Type B pancreatic cell (in vitro differentiated cells): Measurements from ENCODE around the gene TMEM30A. TPM values are rescaled to one million over a fixed set of nuclear protein-coding genes. Genes with fewer than 3 reads are reported as not detected.

ENCODE experiments used
- DNase-seq: peaks from one replicate; pipeline ENCODE4 v3.0.0; 2021; ENCODE audit warnings: mixed read lengths; ENCODE audit not compliant: unreplicated experiment; ENCODE audit errors: extremely low spot score
- H3K27ac Mint-ChIP-seq: 2 replicates; pipeline ENCODE4 v1.8.0; 2021; ENCODE audit warnings: mild to moderate bottlenecking, mixed read lengths
- H3K27me3 Mint-ChIP-seq: 2 replicates; pipeline ENCODE4 v1.8.0; 2021; ENCODE audit warnings: mixed read lengths
- H3K36me3 Mint-ChIP-seq: 2 replicates; pipeline ENCODE4 v1.8.0; 2021; ENCODE audit warnings: mixed read lengths
- H3K4me1 Mint-ChIP-seq: one replicate; pipeline ENCODE4 v1.8.0; 2021; ENCODE audit warnings: mixed read lengths; ENCODE audit not compliant: unreplicated experiment
- H3K4me3 Mint-ChIP-seq: 2 replicates; pipeline ENCODE4 v1.8.0; 2021; ENCODE audit warnings: mild to moderate bottlenecking, mixed read lengths
- H3K9me3 Mint-ChIP-seq: 2 replicates; pipeline ENCODE4 v1.8.0; 2021; ENCODE audit warnings: mixed read lengths
- long read RNA-seq: library from polyadenylated mRNA; unstranded; transcript quantifications from one replicate; pipeline ENCODE4 v2.0.0, GENCODE V29; 2020
- total RNA-seq: library from RNA; stranded (reverse); gene quantifications from 2 replicates; pipeline ENCODE4 v1.2.1, GENCODE V29; 2021; ENCODE audit warnings: low replicate concordance
- TF ChIP-seq, protein P1 (sequence below): fragments of 200-600 bp; sonication (generic); conservative IDR thresholded peaks from 2 replicates; pipeline ENCODE4 v1.5.0; 2021; ENCODE audit warnings: antibody characterized with exemption, mild to moderate bottlenecking

Gene TMEM30A
- 78.7 and 146 TPM in 2 replicates for total RNA-seq
- long read RNA-seq, full-length matches to known transcripts, result 57 of 121 reads
- long read RNA-seq, partial matches to known transcripts, result 27 of 121 reads
- long read RNA-seq, other reads (novel, unspliced or antisense), result 37 of 121 reads

DNA sequence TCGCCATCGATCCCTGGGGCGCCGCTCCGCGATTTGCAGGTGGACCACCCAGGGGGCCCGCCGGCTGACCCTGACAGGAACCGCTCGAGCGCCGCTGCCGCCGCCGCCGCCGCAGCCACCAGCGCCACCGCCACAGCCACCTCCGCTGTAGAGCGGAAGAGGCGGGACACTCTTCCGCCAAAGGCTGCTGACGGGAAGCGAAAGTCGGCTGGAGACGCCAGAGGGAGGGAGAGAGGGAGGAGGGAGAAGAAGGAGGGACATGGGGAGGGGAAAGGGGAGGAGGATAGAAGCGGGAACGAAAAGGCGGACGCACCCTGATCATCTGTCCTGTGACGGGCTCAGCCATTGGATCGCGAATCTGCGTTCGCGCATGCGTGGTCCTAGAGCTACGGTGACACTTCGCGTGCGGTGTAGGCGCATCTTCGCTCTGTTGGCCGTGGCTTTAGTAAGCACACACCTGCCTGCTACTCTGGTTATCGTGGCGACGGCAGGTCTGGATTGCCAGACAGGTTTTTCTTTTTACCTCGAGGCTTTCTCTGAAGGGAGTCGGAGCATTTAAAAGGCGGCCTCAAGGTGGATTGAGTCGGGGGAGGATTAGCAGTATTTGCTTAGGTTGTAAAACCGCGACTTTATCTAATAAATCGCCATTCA, at the start of gene TMEM30A:
Gene TMEM30A, minus strand, starts transcription at position 161 of the 651 bp plus-strand sequence. Its CDS starts 154 bp downstream, at position 7.
- Mint-ChIP-seq H3K4me3 (no peak within 1 kb of the TSS), H3K27me3 (no peaks in the 10 kb centered on the region), H3K36me3 (peaks cover 3% of the 10 kb centered on the region), H3K9me3 (peaks cover 3% of the 10 kb centered on the region), H3K4me1 (peaks cover 23% of the 10 kb centered on the region), H3K27ac (no peak within 1 kb of the TSS)
- TF ChIP-seq, protein P1, sequence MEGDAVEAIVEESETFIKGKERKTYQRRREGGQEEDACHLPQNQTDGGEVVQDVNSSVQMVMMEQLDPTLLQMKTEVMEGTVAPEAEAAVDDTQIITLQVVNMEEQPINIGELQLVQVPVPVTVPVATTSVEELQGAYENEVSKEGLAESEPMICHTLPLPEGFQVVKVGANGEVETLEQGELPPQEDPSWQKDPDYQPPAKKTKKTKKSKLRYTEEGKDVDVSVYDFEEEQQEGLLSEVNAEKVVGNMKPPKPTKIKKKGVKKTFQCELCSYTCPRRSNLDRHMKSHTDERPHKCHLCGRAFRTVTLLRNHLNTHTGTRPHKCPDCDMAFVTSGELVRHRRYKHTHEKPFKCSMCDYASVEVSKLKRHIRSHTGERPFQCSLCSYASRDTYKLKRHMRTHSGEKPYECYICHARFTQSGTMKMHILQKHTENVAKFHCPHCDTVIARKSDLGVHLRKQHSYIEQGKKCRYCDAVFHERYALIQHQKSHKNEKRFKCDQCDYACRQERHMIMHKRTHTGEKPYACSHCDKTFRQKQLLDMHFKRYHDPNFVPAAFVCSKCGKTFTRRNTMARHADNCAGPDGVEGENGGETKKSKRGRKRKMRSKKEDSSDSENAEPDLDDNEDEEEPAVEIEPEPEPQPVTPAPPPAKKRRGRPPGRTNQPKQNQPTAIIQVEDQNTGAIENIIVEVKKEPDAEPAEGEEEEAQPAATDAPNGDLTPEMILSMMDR, result no peak
- DNase-seq, result peak; percentile 95

DNA sequence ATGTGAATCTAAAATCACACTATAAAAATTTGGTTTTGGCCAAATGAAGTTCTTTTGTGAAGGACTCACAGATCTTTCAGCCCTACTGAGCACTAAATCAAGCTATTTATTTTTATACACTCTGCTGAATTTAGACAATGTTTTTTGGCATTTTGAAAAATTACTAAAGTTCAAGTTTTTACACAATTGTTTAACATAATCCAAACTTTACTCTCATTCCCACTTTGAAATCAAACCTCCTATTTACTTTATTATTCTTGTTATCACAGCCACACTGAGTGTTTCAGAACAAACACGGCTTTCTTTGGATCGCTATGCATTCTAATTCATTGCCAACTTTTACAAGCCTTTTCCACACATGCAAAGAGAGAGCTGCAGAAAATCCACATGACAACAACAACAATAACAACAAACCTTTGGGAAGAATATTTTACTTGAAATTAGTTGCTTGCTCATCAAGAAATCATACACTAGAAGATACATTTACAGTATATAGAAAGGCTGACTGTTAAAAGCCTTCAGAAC, 49.1 kb upstream of the TMEM30A start:
- DNase-seq, result no peak
- TF ChIP-seq, protein P1, result no peak
- Mint-ChIP-seq H3K27ac (no peak overlapping the region), H3K4me3 (no peak overlapping the region), H3K36me3 (no peaks in the 10 kb centered on the region), H3K9me3 (no peaks in the 10 kb centered on the region), H3K27me3 (no peaks in the 10 kb centered on the region), H3K4me1 (peaks cover 24% of the 10 kb centered on the region)

DNA sequence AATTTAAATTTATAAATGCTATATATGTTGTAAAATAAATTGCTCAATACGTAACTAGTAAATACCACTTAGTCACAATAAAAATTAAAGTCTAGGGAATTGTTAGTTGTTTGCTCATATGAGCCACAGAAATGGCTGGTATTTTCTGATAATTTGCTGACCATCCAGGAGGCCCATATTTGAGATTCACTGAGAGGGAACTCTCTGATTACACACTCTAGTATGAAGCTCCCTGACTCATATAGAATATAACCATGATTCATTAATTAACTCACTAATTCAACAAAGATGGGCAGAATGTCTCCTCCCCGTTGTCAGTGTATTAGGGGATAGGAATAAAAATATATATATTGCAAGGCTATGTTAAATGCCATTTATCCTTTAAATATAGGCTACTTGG, 46.6 kb upstream of the TMEM30A start:
- Mint-ChIP-seq H3K27ac (no peak overlapping the region), H3K4me3 (no peak overlapping the region), H3K9me3 (no peaks in the 10 kb centered on the region), H3K4me1 (peaks cover 14% of the 10 kb centered on the region), H3K27me3 (no peaks in the 10 kb centered on the region), H3K36me3 (no peaks in the 10 kb centered on the region)
- TF ChIP-seq, protein P1, result no peak
- DNase-seq, result no peak

DNA sequence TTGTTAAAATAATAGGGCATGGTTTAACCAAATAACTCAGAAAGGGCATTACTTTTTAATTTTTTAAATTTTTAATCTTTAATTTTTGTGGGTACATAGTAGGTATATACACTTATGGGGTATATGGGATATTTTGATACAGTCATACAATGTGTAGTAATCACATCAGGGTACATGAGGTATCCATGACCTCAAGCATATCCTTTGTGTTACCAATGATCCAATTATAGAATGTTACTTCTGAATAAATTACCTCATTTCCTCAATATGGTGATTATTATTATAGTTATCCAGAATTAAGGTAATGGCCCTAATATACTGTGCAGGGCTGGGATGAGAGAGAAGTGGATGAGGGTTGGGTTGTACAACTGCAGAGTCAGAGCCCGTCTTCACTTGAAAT, 45.1 kb upstream of the TMEM30A start:
- H3K4me3 Mint-ChIP-seq, result no peak overlapping the region
- H3K9me3 Mint-ChIP-seq, result no peaks in the 10 kb centered on the region
- peaks cover 3% of the 10 kb centered on the region for H3K4me1 Mint-ChIP-seq
- H3K27me3 Mint-ChIP-seq, result no peaks in the 10 kb centered on the region
- TF ChIP-seq, protein P1, result no peak
- no peak for DNase-seq
- no peak overlapping the region for H3K27ac Mint-ChIP-seq
- no peaks in the 10 kb centered on the region for H3K36me3 Mint-ChIP-seq

DNA sequence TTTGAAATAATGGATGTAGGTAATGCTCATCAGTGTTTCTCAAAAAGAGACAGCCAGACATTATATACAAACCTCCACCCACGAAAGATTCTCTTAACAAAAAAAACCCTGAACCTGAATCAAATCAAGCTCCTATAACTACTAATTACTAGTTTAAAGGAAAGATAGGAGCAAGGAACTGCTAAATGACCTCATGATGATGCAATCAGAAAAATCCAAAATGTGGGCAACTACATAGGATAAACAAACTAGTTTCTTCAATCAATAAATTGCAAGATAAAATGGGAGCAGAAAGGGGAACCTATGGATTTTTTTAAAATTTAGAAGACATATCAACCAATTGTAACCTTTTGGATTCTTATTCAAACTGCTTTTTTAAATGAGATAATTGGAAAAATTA, 43.2 kb upstream of the TMEM30A start:
- DNase-seq, result no peak
- TF ChIP-seq, protein P1, result no peak
- Mint-ChIP-seq H3K4me1 (no peaks in the 10 kb centered on the region), H3K9me3 (no peaks in the 10 kb centered on the region), H3K4me3 (no peak overlapping the region), H3K27me3 (no peaks in the 10 kb centered on the region), H3K36me3 (no peaks in the 10 kb centered on the region), H3K27ac (no peak overlapping the region)
